K562 (cell line): ENCODE data around the gene SATB1. TPM values are rescaled to one million over a fixed set of nuclear protein-coding genes. Genes with fewer than 3 reads are reported as not detected.

Experiments used
- ATAC-seq: fragments of 200-7000 bp; cut with Tn5 transposase; 3 replicates; pipeline ENCODE4 v1.9.1; 2020; ENCODE audit warnings: moderate library complexity
- BruUV-seq: library from RNA; stranded (reverse); fragments of 400-500 nt; replicated peaks from 2 replicates; lab custom pipeline; 2021; lab: Mats Ljungman, UMichigan
- CTCF ChIA-PET: fragments of 300-600 bp; formaldehyde crosslinking; extraction: SDS; loops from one replicate; lab custom pipeline; 2021; ENCODE audit warnings: low intra/inter-chr PET ratio; lab: Yijun Ruan, JAX
- POLR2A ChIA-PET: fragments of 300-600, 350-650 bp; sonication (Branson Sonifier 250); formaldehyde crosslinking; extraction: SDS; loops from one replicate; lab custom pipeline; 2021; ENCODE audit warnings: antibody characterized with exemption, inconsistent platforms; lab: Yijun Ruan, JAX
- DNase-seq, 4 experiments: peaks; one replicate each; pipeline versions ENCODE4 v3.0.0 to v3.0.0-alpha.2; 2011 to 2018; ENCODE audit warnings: low spot score in 3 of 4, mixed read lengths in 3 of 4; ENCODE audit errors: extremely low read depth in 1 of 4
- FAIRE-seq: peaks from 2 replicates; lab custom pipeline; 2011; peaks lifted over from hg19 to GRCh38; lab: Jason Lieb, UNC
- H2AFZ ChIP-seq: 2 replicates; pipeline ENCODE4 v1.6.0; 2011; ENCODE audit warnings: low read depth, low read length, control low read depth, inconsistent platforms
- H3K27ac ChIP-seq: fragments of 200-600 bp; 3 replicates; pipeline ENCODE4 v1.8.0; 2011; ENCODE audit warnings: low read depth, mild to moderate bottlenecking, control low read depth, inconsistent platforms, low read length, moderate library complexity, mixed read lengths; ENCODE audit errors: extremely low read depth
- H3K27me3 ChIP-seq, 2 experiments: fragments of 300-600 bp in 1 of 2; 2 replicates in 1 of 2; 3 replicates in 1 of 2; pipeline versions ENCODE4 v1.6.0 to v1.8.0; 2011; ENCODE audit warnings: inconsistent platforms in 2 of 2, low read length in 2 of 2, mild to moderate bottlenecking in 1 of 2, mixed read lengths in 1 of 2, moderate library complexity in 1 of 2; ENCODE audit not compliant: control insufficient read depth in 2 of 2, insufficient read depth in 2 of 2
- H3K36me3 ChIP-seq: fragments of 300-600 bp; 3 replicates; pipeline ENCODE4 v1.8.0; 2011; ENCODE audit warnings: mild to moderate bottlenecking, low read length, inconsistent platforms; ENCODE audit not compliant: control insufficient read depth, insufficient read depth
- H3K4me1 ChIP-seq, 2 experiments: fragments of 200-600 bp in 1 of 2; replicated peaks in 1 of 2; 2 replicates in 1 of 2; 3 replicates in 1 of 2; pipeline versions ENCODE4 v1.5.1 to v1.8.0; 2011; ENCODE audit warnings: inconsistent platforms in 2 of 2, low read length in 2 of 2, mild to moderate bottlenecking in 1 of 2, mixed read lengths in 1 of 2, moderate library complexity in 1 of 2; ENCODE audit not compliant: control insufficient read depth in 2 of 2, insufficient read depth in 2 of 2
- H3K4me2 ChIP-seq: 2 replicates; pipeline ENCODE4 v1.6.1; 2011; ENCODE audit warnings: low read length, control low read depth, inconsistent platforms, mixed read lengths; ENCODE audit not compliant: insufficient read depth
- H3K4me3 ChIP-seq: fragments of 200-600 bp; sonication (generic), shearing (Covaris generic); 2 replicates; pipeline ENCODE4 v1.5.1; 2016; ENCODE audit warnings: control low read depth, inconsistent platforms
- H3K79me2 ChIP-seq: fragments of 200-600 bp; 3 replicates; pipeline ENCODE4 v1.8.0; 2011; ENCODE audit warnings: low read length, inconsistent platforms; ENCODE audit not compliant: control insufficient read depth, insufficient read depth
- H3K9ac ChIP-seq, 2 experiments: 2 replicates each; pipeline versions ENCODE4 v1.6.0 to v1.6.1; 2011; ENCODE audit warnings: low read depth in 2 of 2, low read length in 2 of 2, control low read depth in 1 of 2, inconsistent platforms in 1 of 2, mild to moderate bottlenecking in 1 of 2, mixed read lengths in 1 of 2; ENCODE audit not compliant: insufficient read depth in 1 of 2
- H3K9me1 ChIP-seq: one replicate; pipeline ENCODE4 v1.6.0; 2011; ENCODE audit warnings: inconsistent platforms, mild to moderate bottlenecking, low read length, moderate library complexity; ENCODE audit not compliant: control insufficient read depth, insufficient read depth
- H3K9me3 ChIP-seq: replicated peaks from 2 replicates; pipeline ENCODE4 v1.5.1; 2011; ENCODE audit warnings: low read depth, low read length, inconsistent platforms; ENCODE audit not compliant: control insufficient read depth, insufficient read depth
- H4K20me1 ChIP-seq: replicated peaks from 2 replicates; pipeline ENCODE4 v1.6.1; 2011; ENCODE audit warnings: low read length, inconsistent platforms, mixed read lengths; ENCODE audit not compliant: control insufficient read depth, insufficient read depth
- CBX5 ChIP-seq: IDR thresholded peaks from 2 replicates; pipeline ENCODE4 v1.6.1; 2014; ENCODE audit warnings: low read depth, borderline replicate concordance
- E2F5 ChIP-seq: sonication (generic); formaldehyde crosslinking; IDR thresholded peaks from 2 replicates; pipeline ENCODE4 v1.8.0; 2022; ENCODE audit warnings: mild to moderate bottlenecking, missing genetic modification reagents
- EZH2 ChIP-seq: IDR thresholded peaks from 2 replicates; pipeline ENCODE4 v1.6.1; 2012; ENCODE audit warnings: low read depth, mild to moderate bottlenecking, inconsistent platforms, low read length, borderline replicate concordance
- FOXA1 ChIP-seq: fragments of 450-650 bp; IDR thresholded peaks from 2 replicates; pipeline ENCODE4 v1.6.1; 2016; ENCODE audit warnings: mild to moderate bottlenecking, borderline replicate concordance
- NFE2L1 ChIP-seq: fragments of 450-650 bp; IDR thresholded peaks from 2 replicates; pipeline ENCODE4 v1.6.1; 2016; ENCODE audit warnings: missing genetic modification characterization, low read depth, mild to moderate bottlenecking, missing compliant biosample characterization, moderate library complexity, borderline replicate concordance
- NFYB ChIP-seq: IDR thresholded peaks from 2 replicates; pipeline ENCODE4 v1.6.1; 2011; ENCODE audit warnings: mild to moderate bottlenecking, moderate library complexity; ENCODE audit not compliant: insufficient read length; ENCODE audit errors: extremely low read depth
- SFPQ ChIP-seq: fragments of 200-400 bp; formaldehyde crosslinking; IDR thresholded peaks from 2 replicates; pipeline ENCODE4 v1.6.1; 2017; ENCODE audit warnings: mild to moderate bottlenecking, low read depth, low read length, moderate library complexity
- SMAD3 ChIP-seq: fragments of 450-650 bp; formaldehyde crosslinking; conservative IDR thresholded peaks from 2 replicates; pipeline ENCODE4 v1.4.0; 2020; ENCODE audit warnings: mild to moderate bottlenecking
- TFE3 ChIP-seq: fragments of 450-650 bp; formaldehyde crosslinking; IDR thresholded peaks from 2 replicates; pipeline ENCODE4 v1.4.0; 2020; ENCODE audit warnings: mild to moderate bottlenecking, mixed read lengths
- ZNF512 ChIP-seq: IDR thresholded peaks from 2 replicates; pipeline ENCODE4 v1.6.1; 2016; ENCODE audit warnings: missing genetic modification characterization, missing compliant biosample characterization
- ZNF518B ChIP-seq: fragments of 250-450 bp; sonication (Bioruptor Pico); IDR thresholded peaks from 2 replicates; pipeline ENCODE4 v1.5.0; 2021; ENCODE audit warnings: mild to moderate bottlenecking, moderate library complexity
- ZNF551 ChIP-seq: fragments of 250-450 bp; sonication (Bioruptor Pico); IDR thresholded peaks from 2 replicates; pipeline ENCODE4 v1.5.0; 2021; ENCODE audit warnings: mild to moderate bottlenecking, moderate library complexity
- WGBS: fragments of 100-300 bp; shearing (Covaris generic); methylation state at CpG from one replicate; pipeline ENCODE4 v1.1.6; 2016; ENCODE audit warnings: low coverage, mixed read lengths; ENCODE audit not compliant: insufficient coverage; ENCODE audit errors: missing lambda C conversion rate; 5-methylcytosine and 5-hydroxymethylcytosine counted together
- in situ Hi-C: fragments of 300-500 bp; cut with MboI; formaldehyde crosslinking; loops from 4 replicates; pipeline ENCODE4 v1.15.0; 2018; ENCODE audit warnings: inconsistent platforms, mixed read lengths
- intact Hi-C: fragments of 100-400 bp; cut with micrococcal nuclease; formaldehyde crosslinking; loops from 2 replicates; pipeline ENCODE4 v1.14.2; 2022
- polyA plus RNA-seq, 8 experiments: library from polyadenylated mRNA; depleted of rRNA in 4 of 8; stranded (reverse) in 5 of 8; unstranded in 3 of 8; fragments of >200 nt; fragmentation: Nextera tagmentation in 2 of 8; fragmentation: Illumina TruSeq in 1 of 8; extraction: Ambion mirVana in 2 of 8; extraction: Trizol in 1 of 8; gene quantifications; 2 replicates each; pipeline versions ENCODE4 v1.2.1 to v1.2.3, GENCODE V29; 2011 to 2014; ENCODE audit warnings: inconsistent platforms in 1 of 8, missing spikeins in 1 of 8
- total RNA-seq, 7 experiments: library from RNA; depleted of rRNA in 6 of 7; stranded (reverse); fragments of >200 nt in 6 of 7; fragmentation: Illumina TruSeq in 2 of 7; extraction: Trizol in 2 of 7; gene quantifications; 2 replicates each; pipeline versions ENCODE4 v1.2.1 to v1.2.3, GENCODE V29; 2011 to 2021; ENCODE audit warnings: low replicate concordance in 1 of 7

The SATB1 gene
- total and polyA plus RNA-seq, 9 of the 15 experiments (the other 6 are each of a cell fraction or from before 2014, with no cell fraction given): 0.03 to 2.5 (median 0.15) TPM; not detected in 1

GRCh38 chr3:18301781-18302180 lies 123.4 kb downstream of the SATB1 start:
- Histone ChIP-seq H3K27ac (no peak overlapping the region), H3K9me3 (no peaks in the 10 kb centered on the region; the same call in 1 of the 2 replicates), H3K9me1 (no peaks in the 10 kb centered on the region), H3K79me2 (no peaks in the 10 kb centered on the region), H2AFZ (no peak overlapping the region), H3K4me2 (no peak overlapping the region), H3K36me3 (no peaks in the 10 kb centered on the region), H3K27me3 (no peaks in the 10 kb centered on the region), H4K20me1 (no peaks in the 10 kb centered on the region), H3K4me3 (no peak overlapping the region), H3K9ac (no peak overlapping the region), H3K4me1 (no peaks in the 10 kb centered on the region)
- BruUV-seq: no TSS peak
- ATAC-seq (no peak), FAIRE-seq (no peak), DNase-seq (no peak)
- in situ Hi-C loops (no loop called here), intact Hi-C loops (no loop called here)
- ChIA-PET POLR2A (interaction anchor here (1.2 kb wide), 1 partner anchor 62 kb away, joined by 3 read pairs; no protein-coding TSS in a partner anchor), CTCF (no interaction called here)
- 0% methylated on average over 1 of the region's 1 CpG for WGBS
- TF ChIP-seq ZNF551 (no peak), CBX5 (no peak), EZH2 (no peak), SMAD3 (no peak), SFPQ (no peak), E2F5 (CRISPR knock-in tag) (no peak), TFE3 (CRISPR knock-in tag) (no peak), FOXA1 (no peak), ZNF512 (no peak), NFYB (no peak), NFE2L1 (tag) (no peak), ZNF518B (no peak)
